UCSD-AML1 (cell line): Measurements from ENCODE around the gene SNTB2.
"Not testable (repeated sequence)": the region's sequence is repeated elsewhere in the genome, so short reads cannot be mapped to it uniquely, and the experiment has no call there.

ENCODE experiments used
- DNase-seq: peaks from one replicate; lab custom pipeline; 2025; ENCODE audit not compliant: unreplicated experiment; lab: John Stamatoyannopoulos, UW

SNTB2 gene

DNA sequence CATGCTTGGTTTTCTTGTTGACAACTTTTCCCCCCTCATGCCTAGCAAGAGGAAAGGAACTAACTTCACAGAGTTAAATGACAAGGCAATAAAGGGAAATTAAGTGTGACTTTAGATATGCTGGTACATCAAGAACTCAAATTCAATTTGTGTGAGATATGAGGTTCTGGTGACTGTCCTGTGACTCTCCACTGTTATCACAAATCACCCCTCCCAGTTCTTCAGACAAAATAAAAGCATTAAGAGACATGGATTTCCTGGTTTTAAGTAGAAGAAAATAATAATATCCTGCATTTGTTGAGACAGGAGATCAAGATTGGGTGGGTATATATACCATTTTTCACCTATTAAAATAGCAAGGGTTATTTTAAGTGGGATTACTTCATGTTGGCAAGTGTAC lies 46.2 kb downstream of the SNTB2 start:
- no peak for DNase-seq

DNA sequence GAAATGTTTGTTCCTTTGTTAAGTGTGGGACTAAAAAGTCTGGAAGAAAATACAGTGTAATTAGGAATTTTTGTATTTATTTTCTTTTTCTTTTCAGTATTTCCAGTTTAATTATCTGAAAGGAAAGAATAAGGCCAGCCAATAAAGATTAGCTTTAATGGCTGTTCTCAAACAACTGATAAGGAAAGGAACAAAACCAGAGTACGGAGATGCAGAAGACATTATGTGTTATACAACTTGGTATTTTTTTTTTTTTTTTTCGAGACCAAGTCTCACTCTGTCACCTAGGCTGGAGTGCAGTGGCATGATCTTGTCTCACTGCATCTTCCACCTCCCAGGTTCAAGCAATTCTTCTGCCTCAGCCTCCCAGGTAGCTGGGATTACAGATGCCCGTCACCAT lies 47.5 kb downstream of the SNTB2 start:
- no peak for DNase-seq

DNA sequence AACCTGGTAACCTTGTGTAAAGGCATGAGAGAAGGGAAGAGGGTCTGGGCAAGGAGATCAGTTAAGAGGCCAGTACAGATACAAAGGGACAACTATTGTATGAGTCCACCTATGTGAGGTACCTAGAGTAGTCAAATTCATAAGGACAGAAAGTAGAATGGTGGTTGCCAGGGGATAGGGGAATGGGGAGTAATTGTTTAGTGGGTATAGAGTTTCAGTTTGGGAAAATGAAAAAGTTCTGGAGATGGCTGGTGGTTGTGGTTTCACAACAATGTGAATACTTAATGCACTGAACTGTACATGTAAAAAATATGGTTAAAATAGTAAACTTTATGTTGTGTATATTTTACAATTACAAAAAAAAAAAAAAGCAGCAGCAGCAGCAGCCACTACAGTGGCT lies 49.4 kb downstream of the SNTB2 start:
- DNase-seq: no peak

DNA sequence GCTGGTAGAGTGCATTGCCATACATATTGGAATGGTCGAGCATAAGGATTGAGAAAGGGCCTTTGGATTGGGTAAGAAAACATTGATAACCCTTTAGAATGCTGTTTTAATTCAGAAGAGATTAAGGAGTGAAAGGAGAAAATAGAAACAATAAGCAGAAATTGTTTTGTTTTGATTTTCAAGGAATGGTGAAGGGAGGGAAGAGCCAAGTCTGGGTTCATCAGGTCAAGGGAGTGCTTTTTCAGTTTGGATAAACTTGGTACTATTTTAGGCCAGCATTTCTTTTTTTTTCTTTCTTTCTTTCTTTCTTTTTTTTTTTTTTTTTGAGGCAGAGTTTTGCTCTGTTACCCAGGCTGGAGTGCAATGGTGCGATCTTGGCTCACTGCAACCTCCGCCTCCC lies 50.3 kb downstream of the SNTB2 start:
- no peak for DNase-seq

DNA sequence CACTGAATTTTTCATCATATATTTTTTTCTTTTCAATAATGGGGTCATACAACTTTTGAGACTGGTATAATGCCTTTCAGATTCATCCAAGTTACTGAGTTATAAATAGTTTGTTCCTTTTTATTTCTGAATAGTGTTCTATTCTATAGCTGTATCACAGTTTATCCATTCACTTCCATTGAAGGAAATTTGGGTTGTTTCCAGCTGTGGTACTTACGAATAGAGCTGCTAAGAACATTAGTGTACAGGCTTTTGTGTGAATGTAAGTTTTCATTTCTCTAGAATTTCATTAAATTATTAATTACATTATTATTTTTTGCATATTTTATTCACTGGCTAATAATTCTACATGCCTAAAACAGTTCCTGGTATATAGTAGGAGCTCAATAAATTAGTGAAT lies 52.9 kb downstream of the SNTB2 start:
- no peak for DNase-seq

DNA sequence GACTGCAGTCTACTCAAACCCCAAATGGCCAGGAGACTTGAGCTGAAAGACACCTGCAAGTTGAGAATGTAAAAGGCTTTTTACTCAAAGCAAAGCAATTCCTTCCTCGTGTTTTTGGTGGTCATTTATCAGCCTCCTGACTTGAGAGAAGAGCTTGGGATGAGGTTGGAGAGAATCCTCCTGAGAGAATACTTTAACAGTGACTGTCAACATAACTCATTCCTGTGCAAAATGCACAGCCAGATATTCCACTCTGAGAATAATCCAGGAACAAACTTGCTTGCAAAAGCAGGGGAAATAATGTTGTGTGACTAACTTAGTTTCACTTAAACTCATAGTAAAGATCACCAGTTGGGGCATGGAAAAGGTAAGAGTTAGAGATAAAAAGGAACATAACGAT lies 53.4 kb downstream of the SNTB2 start:
- DNase-seq: no peak

DNA sequence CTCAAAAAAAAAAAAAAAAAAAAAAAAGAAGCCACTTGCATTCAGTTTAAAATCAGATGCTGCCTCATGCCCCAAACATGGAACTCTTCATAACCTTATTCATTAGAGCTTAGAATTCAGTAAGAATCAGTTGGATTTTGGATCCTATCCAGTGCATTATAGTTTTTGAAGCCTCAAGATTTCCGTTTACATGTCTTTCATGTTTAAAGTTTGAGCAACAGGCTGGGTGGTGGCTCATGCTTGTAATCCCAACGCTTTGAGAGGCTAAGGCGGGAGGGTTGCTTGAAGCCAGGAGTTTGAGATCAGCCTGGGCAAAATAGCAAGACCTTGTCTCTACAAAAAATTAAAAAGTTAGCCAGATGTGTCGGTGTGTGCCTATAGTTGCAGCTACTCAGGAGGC lies 55.0 kb downstream of the SNTB2 start:
- DNase-seq: no peak

DNA sequence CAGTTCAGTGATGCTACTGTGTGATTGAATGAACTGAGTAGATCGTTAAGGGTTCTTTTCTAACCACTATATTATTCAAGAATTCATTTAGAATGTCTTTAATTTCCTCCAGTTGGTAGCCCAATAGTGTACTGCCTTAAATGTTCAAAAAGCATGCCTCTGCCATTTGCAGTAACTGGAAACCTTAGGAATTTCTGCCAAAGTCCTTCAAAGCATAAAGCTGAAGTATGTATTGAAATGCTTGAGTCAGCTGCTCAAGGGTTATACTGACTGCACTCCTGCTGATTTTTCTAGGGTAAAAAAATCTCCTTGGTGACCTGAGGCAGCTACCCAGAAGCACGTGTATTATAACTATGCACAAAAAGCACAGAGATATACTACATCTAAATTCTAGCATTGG lies 56.5 kb downstream of the SNTB2 start:
- no peak for DNase-seq

DNA sequence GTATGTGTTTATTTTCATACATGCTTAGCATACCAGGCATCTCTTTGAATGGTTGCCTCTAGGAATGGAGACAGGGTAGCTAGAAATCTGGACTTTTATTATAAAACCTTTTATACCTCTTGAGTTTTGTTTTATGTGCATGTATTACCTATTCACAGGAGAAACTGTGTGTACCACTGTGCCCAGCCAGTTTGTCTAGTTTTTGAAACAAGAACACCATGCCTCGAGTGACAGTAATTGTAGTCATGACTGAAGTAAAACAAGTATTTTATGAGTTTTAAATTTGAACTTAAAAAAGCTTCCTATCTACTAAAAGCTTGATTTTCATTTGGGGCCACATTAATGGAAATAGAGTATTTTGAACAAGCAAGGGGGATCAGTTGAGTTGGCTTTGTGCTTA lies 57.4 kb downstream of the SNTB2 start:
- DNase-seq: no peak

DNA sequence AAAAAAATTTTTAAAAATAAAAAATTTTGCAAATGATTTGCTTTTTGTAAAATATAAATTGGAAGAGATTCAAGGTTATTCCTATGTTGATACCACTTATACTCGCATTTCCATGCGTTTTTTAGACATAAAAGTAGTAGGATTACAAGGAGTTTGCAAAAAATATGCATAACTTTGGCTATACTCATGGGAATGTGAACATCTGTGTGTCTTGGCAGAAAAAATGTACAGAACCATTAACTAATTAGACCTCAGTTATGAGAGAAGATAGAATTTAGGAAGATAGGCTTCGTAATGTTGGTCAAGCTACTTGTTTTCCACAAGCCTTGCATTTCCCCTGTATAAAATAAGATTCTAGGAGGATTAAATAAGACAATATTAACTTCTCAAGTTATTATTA lies 63.1 kb downstream of the SNTB2 start:
- DNase-seq: no peak

DNA sequence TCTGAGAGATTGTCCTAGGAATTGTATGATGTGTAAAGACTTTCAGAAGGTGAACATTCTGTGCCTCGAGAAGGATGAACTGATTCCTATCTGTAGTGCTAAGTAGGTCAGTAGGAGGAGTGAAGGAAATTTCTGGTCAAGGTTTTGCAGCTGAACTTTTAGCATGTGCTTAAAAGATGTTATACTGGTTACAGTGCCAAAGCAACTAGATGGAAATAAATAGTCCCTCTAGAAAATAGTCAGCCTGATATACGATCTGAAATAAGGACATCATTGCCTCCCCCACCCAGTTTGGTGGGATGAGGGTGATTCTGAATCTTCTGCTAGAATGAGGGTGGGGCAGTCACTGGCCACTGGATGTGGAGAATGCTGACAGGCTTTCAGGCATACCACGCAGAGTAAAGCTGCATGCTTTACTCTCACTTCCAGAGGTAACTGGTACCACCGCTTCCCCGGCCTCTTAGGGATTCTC lies 66.9 kb downstream of the SNTB2 start:
- DNase-seq: no peak

DNA sequence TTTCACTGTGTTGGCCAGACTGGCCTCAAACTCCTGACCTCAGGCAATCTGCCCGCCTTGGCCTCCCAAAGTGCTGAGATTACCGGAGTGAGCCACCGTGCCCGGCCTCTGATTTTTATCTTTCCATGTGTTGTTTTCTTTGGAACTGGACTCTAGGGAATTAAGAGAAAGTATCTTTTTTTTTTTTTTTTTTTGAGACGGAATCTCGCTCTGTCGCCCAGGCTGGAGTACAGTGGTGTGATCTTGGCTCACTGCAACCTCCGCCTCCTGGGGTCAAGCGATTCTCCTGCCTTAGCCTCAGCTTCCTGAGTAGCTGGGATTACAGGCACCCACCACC lies 72.4 kb downstream of the SNTB2 start:
- DNase-seq: not testable (repeated sequence)

DNA sequence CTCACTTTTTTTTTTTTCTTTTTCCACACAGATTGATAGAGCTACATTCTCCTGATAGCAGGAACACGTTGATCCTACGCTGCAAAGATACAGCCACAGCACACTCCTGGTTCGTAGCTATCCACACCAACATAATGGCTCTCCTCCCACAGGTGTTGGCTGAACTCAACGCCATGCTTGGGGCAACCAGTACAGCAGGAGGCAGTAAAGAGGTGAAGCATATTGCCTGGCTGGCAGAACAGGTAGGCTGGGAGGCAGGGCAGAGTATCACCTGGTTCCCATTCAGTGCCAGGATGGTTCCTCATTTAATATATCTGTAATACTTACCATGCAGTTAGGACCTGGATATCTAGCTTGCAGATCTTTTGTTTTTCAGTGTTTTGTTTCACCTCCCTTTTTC lies 73.1 kb downstream of the SNTB2 start:
- DNase-seq: no peak

DNA sequence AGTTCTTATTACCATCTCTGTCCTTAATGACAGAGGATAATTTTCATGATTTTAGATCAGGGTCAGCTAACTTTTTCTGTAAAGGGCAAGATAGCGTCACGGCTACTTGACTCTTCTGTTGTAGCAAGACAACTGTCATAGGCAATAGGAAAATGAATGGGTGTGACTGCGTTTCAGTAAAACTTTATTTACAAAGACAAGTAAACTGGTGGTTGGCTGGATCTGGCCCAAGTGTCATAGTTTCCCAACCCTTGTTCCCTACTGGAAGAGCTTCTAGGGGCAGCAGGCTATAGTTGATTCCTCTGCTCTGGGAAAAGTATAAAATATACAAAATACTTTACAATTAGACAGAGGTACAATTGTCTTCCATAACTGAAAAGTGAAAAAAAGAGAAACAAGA lies 73.5 kb downstream of the SNTB2 start:
- no peak for DNase-seq

DNA sequence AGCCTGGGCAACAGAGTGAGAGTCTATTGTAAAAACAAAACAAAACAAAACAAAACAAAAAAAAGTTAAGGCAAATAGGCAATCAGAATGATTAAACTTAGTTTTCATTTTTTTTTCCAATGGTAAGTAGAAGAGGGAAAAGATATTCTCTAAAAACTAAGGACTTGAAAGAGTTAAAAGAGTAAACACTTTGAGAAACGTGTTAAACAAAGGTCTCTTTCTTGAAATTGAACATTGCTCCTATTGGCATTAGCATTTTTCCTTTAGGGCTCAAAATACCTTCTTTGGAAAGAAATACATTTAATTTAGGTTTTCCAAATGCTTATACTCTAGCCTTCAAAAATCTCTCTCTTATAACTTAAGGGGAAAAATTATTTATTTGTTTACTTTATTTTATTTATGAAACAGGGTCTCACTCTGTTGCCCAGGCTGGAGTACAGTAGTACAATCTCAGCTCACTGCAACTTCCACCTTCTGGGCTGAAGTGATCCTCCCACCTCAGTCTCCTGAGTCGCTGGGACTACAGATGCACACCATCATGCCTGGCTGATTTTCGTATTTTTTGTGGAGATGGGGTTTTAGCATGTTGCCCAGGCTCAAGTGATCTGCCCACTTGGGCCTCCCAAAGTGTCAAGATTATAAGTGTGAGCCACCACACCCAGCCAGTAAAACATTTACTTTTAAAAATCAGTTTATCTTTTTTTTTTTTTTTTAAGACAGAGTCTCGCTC lies 79.5 kb downstream of the SNTB2 start:
- no peak for DNase-seq

DNA sequence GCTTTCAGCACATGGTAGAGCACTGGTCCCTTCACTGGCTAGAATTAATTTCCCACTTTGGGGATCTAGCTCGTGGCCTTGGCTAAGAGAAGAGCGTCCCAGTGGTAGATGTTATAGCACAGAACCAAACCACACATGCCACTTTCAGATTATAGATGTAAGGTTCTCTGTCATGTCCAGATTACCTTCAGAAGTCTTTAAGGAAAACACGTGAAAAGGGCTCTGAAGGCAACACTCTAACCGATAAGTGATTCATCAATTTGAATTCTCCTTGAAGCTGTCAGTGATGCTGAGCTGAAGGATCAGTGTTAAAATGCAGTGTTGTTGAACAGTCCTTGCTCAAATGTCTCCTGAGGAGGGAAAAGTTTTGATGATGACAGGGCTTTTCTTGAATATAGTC lies 80.7 kb downstream of the SNTB2 start:
- DNase-seq: no peak

DNA sequence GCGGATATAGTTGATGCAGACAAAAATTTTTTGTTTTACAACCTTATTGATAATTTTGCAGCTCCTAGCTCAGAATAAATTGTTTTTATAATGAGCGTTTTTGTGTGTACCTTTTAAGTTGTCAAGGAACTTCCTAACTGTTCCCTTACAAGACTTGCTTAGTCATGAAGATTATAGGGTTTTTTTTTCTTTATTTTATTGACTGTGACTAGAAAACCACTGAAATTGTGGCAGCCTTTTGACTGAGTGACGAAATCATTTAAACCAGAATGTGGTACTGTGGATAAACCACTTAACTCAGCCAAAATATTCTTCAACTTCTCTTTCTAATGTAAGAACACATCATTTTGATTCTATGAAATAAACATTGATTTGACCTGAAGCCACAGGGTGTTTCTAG lies 83.4 kb downstream of the SNTB2 start:
- no peak for DNase-seq

DNA sequence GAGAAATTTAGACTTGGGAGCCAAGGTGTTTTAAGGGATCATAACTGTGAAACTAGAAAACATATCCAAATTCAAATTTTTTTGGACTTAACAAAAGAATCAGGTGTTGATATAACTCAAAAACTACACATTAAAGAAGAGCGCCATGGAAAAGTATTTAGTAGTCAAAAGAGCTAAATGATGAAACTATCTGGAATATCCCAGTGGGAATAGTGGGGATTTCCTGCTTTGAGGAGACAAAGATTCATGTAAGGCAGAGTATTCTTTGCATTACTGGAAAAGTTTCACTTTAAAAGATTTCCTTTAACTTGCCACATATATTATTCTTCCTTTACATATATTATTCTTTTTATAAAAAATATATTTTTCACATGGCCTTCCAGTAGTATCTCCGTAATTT lies 83.9 kb downstream of the SNTB2 start:
- no peak for DNase-seq

DNA sequence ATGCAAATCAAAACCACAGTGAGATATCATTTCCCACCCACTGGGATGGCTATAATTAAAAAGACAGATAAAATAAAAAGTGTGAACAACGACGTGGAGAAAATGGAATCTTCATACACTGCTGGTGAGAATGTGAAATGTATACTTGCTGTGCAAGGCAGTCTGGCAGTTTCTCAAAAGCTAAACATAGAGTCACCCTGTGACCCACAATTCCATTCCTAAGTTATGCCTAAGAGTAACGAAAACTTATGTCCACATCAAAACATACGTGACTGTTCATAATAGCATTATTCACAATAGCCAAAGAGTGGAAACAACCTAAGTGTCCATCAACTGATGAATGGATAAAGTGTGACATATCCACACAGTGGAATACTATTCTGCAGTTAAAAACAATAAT lies 86.0 kb downstream of the SNTB2 start:
- no peak for DNase-seq

DNA sequence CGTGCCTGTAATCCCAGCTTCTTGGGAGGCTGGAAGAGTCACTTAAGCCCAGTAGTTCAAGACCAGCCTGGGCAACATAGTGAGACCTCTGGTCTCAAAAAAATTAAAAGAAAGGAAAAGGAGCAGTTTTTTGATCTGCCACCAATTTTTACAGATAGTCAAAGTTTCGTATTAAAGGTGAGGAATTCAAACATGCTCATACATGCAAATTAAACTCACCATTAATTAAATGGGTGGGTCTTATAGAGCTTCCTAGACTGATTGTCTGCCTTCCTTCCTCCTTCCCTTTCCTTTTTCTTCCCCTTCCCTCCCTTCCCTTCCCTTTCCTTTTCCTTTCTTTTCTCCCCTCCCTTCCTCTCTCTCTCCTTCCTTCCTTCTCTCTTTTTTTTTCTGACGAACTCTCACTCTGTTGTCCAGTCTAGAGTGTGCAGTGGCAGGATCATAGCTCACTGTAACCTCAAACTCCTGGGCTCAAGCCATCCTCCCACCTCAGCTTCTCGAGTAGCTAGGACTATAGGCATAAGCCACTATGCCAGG lies 87.8 kb downstream of the SNTB2 start:
- no peak for DNase-seq

DNA sequence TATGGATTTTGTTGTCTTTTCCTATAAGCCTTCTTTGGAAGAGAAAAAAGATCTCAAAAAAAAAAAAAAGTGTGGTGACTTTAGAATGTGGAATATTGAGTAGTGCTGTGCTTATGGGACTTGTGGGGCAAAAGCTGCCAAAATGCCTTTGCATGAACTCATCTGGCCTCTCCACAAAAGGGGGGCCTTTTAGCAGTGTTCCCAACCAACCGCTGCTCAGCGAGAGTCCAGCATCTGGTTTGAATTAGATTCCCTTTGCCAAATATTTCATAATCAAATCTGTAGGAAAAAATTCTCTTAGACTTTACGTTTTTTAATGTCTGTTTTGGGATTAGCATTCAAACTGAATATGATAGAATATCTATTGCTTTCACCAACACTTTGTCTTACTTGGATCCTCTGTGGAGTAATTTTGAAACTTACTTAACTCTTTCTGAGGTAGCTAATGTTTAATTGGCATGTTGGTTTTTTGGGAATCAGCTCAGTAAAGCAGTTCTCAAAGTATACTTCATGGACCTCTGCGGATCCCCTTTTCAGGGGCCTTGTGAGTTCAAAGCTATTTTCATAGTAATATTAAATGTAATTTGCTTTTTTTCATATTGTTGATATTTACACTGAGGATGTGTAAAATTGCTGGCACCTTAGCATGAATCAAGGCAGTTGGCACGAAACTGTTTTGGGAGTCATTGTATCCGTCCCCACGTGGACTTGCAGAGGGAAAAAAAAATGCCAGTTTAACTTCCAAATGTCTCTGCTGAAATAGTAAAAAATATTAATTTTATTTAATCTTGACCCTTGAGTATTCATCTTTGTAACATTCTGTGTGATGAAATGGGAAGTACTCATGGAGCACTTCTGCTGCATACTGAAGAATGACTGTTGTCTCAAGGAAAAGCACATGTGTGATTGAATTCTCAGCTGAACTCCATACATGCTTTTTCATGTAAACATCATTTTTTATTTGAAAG lies 89.5 kb downstream of the SNTB2 start:
- DNase-seq: no peak

DNA sequence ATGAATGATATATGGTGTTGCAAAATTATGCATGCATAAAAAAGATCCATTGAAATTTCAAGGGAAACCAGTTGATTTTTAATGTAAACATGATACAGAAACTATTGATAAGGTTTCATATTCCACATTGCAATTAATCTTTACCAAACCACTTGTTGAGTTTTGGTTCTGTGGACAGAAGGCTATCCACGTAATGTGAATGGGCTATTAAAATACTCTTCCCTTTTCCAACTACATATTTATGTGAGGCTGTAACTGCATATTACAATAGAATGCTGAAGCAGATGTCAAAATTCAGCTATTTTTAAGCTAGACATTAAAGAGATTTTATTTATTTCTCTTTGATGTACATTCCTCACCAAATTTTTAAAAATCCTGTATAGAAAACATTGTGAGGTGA lies 90.4 kb downstream of the SNTB2 start:
- DNase-seq: no peak
